Measurements from ENCODE around the gene TGM5.
"Not testable (repeated sequence)": the region's sequence is repeated elsewhere in the genome, so short reads cannot be mapped to it uniquely, and the experiment has no call there.

TGM5 gene

DNA sequence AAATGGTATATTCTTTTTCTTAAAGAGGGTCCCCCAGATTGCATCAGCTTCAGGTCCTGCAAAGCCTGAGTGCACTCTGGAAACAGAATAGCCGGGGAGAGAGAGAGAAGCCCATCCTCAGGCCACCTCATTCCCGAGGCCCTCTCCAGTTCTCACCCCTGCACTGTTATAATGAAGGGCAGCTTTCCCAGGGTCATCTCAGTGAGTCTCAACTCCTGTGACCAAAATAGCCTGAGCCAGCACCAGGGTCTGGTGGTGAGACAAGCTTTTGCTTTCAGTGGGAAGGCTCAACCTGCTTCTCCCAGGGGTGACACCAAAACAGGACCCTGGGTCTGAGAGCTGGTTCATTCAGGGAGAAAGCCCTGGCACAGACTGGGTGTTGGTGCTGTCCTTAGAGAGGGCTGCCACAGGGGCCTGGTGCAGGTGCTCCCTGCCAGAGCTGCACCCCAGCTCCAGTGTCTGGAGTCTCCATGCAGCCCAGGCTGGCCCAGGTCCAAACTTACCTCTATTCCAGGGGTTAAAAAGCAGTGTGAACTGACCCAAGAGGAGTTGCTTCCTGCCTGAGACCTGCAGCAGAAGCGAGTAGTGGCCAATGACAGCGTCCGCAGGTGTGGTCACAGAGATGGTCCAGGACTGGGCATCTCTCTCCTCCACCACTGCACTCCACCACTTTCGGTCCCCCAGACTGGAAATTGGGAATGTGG, 52.0 kb downstream of the TGM5 start:
- DNase-seq = no peak

DNA sequence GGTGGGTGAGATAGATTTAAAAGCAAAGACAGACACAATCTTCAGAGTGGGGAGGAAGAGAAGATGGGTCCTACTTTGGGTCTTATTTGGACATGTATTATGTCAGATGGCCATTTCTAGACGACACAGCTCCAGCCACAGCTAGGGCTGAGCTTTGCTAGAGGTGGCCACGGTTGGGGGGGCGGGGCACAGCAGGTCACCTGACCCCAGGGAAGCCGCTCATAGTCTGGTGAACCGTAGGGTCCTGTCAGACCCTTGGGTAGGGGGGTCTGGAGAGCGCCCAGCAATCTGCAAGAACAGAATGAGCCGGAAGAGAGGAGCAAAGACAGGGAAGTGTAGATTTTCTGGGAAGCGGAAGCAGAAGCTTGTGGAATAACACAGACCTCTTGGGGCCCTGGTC, 52.6 kb downstream of the TGM5 start:
- no peak for DNase-seq

DNA sequence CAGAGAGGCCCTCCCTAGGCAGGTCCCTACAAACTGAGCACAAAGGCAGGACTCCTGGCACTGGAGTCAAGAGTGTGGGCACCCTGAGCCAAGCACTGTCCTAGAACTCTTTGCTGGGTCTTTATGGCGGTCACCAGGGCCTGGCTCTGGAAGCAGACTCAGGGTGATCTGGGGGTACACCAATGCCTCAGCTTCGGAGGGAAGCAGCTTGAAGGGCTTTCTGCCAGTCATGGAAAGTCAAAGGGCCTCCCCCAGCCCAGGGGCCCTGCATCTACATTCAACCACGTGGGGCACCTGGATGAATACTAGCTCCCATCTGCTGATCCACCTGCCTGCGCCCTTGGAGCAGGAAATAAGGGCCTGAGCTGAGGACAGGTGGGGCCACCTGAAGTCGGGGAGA, 53.3 kb downstream of the TGM5 start:
- DNase-seq = no peak

DNA sequence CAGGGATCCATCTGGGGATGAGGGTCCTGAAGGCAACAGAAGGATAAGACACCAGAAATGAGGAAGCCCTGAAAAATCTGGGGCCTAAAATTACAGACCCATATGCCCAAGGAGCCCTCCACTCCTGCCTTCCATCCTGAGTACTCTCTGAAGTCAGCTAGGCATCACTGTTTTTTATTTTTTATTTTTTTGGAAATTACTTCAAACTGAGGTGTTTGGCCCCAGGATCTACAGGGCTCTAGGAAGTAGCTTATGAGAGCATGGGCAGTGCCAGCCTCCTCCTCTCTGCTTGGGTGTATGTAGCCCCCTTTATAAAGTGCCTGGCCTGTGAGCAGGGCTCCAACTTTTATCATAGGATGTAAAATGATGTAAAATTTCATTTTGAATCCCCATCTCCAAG, 53.8 kb downstream of the TGM5 start:
- DNase-seq = no peak

DNA sequence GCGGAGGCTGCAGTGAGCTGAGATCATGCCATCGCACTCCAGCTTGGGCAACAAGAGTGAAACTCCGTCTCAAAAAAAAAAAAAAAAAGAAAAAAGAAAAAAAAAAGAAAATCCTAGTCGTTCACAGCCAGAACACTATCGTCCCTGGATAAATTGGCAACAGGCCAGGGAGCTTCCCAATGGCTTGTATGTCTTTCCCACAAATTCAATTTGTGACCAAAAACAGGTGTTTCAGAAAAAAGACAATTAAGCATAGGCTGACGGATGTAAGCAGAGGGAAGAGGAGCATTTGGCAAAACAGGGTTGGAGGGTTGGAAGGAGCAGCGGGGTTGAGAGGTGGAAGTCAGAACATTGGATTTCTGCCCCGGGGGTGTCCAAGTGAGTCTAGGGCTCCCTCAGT, 54.4 kb downstream of the TGM5 start:
- no peak for DNase-seq

DNA sequence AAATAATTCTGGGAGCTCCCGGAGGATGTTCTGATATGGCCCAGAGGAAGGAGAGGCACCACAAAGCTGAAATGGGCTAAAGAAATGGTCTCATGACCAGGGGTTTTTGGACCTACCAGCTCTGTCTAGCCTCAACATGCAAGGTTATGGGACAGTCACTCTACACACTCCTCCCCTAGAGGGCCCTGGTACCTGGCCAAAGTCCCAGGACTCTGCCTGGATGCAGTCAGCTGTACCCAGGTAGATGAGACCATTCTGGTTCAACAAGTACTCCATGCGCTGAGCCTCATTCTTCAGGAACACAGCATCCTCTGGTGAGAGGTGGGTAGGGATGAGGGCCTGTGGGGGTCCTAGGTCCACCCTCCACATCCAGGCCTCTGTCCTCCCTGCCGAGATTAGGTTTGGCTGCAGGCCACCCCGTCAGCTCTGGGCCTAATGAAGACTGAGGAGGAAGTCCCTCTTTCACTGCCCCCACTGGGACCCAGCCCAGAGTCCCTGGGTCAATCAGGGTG, 55.4 kb downstream of the TGM5 start:
- DNase-seq = no peak

DNA sequence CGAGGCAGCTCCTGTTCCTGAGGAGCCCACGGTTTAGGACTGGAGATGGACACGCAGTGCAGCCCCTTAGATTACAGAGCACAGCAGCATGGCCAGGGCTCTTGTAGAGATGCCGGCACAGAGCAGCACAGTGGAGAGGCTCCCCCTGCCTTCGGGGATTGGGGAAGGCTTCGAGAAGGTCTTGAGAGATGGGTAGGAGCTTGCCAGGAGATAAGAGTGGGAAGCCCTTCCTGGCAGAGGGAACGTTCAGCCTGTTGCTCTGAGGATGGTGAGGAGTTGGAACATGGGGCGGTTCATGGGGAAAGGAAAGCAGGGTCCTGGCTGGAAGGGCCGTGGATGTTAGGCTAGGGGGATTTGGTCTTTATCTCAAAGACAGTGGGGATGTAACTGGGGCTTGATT, 55.9 kb downstream of the TGM5 start:
- no peak for DNase-seq

DNA sequence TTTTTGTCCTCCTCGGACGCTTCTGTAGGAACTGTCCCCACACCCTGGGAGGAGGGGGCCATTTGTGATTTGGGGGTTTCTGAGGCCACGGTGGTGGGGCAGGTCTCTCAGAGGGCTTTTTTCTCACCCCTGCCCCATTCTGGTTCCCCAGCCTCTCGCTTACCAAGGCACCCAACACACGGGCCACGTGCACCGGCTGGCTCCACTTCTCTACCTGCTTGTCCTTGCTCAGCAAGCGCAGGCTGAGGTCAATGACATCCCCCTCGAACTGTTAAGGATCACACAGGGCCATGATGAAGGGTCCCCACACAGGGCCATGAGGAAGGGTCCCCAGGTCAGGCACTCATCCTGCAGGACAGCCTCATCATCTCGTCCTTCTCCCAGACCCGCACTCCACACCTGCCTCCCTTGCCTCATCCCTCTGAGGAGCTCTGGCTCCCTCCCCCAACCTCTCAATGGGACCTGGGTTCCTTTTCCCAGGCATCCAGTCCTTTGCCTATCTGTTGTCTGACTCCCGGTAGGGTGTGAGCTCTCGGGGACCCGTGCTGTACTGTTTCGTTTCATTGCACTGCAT, 56.5 kb downstream of the TGM5 start:
- no peak for DNase-seq

DNA sequence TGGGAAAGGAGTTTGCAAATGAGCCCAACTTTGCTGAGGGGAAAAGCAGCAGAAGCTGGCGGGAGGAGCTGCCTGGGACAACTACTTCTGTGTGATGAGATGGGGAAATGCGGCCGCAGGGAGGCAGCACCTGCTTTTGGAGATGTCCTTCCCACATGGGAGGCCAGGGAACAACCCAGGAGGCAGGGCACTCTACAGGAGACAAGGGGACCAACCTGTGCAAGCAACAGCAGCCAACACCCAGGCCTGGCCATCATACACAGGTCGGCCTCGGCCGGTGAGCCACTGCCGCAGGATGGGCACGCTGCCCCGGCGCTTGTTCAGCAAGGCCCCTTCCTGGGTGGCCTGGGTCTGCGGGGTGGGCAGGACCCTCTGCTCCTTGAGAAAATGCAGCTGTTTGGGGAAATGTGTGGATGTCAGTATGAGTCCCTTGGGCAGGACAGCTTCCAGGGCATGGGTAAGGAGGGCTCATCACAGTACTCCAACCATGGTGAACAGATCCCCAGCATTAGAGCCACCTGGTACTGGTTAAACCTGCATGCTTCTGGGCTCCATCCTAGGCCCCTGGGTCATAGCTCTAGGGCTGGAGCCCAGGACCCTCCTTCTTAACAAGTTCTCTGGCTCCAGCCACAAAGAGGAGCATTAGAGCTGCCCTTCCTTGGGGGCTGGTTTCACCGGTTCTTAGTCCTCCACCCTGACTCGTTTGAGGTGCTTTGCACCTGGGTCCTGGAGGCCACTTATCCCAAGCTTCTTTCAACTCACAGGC, 57.5 kb downstream of the TGM5 start:
- DNase-seq = no peak

DNA sequence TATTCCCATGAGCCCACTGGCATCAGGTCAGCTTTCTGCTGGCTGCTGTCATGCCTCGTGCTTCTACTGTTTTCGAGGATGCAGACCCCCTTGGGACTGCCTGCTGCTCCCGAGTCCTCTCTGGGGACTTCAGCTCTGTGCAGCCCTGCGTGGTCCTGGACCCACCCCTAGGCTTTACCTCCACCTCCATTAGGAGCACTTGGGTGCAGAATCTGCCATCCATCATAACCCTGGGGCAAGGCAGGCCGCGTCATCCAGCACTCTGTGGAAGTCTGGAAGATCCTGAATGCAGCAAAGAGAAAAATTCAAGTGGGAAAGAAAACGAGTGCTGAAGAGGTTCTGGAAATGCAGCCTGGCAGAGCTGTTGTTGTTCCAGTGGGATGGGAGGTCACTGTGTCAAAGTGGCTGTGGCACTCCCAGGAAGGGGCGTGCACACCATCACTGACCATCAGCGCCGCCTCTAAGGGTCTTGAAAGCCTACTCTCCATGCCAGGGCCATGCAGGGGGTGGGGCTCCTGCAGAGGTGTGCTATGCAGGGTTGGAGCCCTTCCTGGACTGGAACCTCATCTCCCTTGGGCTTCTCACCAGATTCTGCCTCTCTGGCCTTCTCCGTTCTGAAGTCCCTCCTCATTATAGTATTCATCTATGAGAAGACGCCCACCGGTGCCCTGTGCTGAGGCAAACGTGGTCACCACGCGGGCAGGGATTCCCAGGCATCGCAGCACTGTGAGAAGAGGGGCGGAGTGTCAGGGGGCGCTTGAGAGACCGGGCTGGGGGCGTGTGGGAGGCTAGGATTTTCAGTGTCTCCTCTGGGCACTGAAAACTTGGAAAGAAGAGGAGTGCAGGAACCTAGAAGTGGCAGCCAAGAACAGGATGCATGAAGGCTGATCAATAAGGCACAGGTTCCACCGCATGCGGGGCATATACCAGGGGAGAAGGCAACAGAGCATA, 58.4 kb downstream of the TGM5 start:
- no peak for DNase-seq

DNA sequence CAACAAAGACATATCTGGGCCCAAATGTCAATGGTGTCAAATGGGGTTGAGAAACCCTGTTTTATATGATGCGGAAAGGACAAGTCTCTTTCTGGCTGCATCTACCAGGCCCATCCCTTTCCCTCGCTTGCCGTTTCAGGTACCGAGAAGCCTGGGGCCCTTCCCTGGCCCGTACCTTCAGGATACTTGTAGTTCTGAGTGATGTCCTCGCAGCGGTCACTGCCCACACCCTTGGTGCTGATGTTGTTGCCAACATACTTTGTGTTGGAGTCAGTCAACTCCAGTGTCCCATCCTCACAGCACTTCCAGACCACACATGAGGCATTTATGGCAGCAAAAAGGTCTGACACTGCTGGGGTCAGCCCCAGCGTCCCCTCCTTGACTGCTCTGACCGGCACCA, 59.7 kb downstream of the TGM5 start:
- DNase-seq = no peak

DNA sequence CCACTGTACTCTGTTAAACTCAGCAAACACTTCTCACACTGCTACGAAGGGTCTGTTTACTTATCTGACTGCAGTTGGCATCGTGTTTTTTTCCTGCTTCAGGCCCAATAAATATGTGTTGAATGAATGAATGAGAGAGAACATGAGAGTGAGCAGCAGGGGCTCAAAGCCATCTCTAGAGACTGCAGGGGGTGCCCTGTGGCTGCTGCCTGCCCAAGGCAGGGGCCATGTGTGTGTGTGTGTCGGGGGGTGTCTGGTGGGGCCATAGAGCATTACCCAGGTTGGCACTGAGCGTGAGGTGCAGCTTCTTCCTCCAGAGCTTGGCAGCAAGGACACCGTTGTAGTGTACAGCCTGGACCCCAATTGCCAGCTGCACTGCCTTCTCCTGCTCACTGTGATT, 60.7 kb downstream of the TGM5 start:
- no peak for DNase-seq

DNA sequence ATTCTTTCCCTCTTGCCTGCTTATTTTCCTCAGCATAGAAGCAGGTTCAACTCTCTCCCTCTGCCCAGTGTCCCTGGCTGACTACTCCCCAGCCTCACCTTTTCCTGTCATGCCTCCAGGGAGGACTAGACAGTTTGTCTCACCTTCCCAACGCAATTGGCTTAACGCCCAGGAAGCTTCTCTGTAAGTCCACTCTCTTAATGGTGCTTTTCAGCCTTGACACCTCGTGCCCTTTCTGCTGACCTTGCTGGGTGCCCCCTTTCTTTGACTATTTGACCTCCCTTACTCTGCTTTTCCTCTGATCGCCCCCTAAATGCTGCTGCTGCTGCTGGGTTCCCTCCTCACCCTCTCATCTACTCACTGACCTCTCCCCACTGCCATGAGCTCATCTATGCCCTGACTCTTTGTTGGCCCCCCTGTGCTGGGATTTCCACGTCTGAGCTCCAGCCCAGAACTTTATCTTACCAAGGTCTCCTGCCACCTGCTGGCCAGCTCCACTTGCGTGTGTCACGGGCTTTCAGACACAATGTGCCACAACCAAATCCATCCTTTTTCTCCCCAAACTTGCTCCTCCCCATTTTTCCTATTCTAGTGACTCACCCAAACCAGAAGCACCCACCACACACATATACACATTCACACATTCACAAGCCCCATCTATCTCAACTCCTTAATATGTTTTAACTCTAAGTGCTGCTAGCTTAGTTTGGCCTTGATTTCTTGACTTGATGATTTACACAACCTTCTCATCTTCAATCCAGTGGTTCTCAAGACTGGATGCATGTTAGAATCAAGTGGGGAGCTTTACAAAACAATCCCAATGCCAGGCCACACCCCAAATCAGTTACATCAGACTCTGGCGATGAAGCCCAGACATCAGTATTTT, 62.5 kb downstream of the TGM5 start:
- DNase-seq = no peak

DNA sequence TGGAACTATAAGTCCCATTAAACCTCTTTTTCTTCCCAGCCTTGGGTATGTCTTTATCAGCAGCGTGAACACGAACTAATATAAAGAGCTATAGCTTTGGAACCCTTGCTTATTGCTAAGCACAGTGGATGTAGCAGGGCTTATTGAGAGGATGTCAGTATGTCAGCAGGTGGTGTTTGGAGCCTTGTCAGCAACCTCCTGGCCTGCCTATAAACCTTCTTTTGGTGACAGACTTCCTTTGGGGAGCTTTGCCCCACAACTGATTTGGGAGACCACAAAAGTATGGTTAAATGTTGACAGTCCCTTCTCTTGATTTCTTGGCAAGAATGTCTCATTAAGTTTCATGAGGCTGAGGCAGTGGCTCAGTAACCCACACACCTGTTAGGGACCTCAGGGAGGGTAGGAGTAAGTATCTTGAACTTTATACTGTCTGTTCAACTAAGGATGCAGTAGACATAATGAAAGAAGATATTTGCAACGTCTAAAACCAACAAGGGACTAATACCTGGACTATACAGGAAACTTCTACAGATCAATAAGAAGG, 66.7 kb downstream of the TGM5 start:
- no peak for DNase-seq

DNA sequence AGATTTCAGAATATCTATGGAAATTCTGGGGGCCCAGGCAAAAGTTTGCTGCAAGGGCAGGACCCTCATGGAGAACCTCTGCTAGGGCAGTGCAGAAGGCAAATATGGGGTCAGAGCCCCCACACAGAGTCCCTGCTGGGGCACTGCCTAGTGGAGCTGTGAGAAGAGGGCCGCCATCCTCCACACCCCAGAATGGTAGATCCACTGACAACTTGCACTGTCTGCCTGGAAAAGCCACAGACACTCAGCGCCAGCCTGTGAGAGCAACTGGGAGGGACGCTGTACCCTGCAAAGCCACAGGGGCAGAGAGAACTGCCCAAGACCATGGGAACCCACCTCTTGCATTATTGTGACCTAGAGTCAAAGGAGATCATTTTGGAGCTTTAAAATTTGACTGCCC, 67.7 kb downstream of the TGM5 start:
- DNase-seq = no peak

DNA sequence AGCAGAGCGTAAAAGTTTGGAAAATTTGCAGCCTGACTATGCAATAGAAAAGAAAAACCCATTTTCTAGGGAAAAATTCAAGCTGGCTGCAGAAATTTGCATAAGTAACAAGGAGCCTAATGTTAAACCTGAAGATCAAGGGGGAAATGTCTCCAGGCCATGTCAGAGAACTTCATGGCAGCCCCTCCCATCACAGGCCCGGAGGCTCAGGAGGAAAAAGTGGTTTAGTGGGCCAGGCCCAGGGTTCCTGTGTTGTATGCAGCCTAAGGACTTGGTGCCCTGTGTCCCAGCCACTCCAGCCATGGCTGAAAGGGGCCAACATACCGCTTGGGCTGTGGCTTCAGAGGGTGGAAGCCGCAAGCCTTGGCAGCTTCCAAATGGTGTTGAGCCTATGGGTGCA, 68.2 kb downstream of the TGM5 start:
- DNase-seq = not testable (repeated sequence)

DNA sequence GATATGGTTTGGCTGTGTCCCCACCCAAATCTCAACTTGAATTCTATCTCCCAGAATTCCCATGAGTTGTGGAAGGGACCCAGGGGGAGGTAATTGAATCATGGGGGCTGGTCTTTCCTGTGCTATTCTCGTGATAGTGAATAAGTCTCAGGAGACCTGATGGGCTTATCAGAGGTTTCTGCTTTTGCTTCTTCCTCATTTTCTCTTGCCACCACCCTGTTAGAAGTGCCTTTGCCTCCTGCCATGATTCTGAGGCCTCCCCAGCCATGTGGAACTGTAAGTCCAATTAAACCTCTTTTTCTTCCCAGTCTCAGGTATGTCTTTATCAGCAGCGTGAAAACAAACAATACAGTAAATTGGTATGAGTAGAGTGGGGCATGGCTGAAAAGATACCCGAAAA, 69.0 kb downstream of the TGM5 start:
- not testable (repeated sequence) for DNase-seq

DNA sequence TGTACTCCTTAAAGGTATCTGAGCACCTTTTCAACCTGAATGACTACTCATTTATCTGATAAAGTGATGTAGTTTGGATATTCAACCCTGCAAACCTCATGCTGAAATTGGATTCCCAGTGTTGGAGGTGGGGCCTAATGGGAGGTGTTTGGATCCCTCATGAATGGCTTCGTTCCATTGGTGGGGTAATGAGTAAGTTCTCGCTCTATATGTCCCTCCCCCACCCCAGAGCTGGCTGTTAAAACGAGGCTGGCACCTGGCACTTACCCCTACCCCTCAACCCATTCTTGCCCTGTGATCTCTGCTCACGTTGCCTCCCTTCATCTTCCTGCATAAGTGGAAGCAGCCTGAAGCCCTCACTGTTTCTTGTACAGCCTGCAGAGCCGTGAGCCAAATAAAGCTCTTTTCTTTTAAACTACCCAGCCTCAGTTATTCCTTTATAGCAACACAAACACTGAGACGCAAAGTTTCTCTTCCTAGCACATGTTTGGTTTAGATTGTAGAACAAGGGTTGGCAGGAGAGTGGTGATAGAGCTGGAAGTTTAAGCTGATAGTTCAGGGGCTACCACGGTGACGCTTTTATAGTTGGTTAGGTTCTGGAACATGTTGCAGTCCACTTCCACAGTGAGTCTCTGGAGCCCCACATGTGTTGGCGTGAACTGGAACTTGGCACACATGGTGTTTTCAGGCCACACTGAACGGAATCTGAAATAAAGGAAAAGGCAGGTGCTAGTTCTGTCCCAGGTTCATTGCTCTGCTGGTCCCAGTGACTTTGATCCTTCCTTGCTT, 69.8 kb downstream of the TGM5 start:
- DNase-seq = no peak

DNA sequence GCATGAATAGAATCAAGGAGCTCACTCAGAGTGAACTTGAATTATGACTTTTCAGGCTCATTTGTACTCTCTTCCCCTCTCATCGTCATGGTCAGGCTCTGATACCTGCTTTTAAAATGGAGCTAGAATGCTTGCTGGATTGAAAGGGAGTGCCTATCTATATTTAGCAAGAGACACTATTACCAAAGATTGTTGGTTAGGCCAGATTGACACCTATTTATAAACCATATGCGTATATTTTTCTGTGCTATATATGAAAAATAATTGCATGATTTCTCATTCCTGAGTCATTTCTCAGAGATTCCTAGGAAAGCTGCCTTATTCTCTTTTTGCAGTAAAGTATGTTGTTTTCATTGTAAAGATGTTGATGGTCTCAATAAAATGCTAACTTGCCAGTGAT, 71.9 kb downstream of the TGM5 start:
- DNase-seq = no peak

DNA sequence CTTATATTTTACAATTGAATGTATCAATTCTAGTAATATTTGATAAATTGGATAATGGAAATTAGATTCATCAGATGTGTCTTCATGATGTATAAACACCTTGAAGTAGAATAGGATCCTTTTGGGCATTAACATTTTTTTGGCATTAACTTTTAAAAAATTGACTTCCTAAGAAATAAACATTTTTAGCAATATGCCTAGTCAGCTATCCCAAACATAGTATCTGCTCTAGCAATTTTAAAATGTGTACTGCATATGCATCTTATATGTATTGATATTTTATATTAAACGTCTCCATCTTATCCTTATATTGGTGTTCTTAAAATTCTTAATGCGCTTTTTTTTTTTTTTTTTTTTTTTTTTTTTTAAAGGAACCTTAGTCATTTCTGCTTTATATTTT, 73.0 kb downstream of the TGM5 start:
- no peak for DNase-seq

DNA sequence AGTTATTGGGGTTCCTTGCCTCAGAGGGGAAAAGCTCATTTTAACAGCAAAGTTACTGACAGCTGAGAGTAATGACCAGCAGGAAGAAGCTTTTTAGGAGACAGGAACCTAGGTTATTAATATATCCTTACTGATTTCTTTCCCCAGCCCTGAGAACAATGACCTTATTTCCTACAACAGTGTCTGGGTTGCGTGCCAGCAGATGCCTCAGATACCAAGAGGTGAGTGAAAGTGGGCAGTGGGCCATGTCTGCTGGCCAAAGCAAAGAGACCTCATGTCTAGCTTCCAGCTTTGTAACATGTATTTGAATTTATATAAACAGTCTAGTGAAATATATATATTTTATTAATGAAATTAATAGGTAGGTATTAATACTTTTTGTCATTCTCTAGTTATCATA, 76.5 kb downstream of the TGM5 start:
- DNase-seq = no peak

Measured in NCI-H2107 (cell line).